Smooth muscle cell of the brain vasculature (primary cell): ENCODE results near the gene SLC6A16.
"Not testable (repeated sequence)": the region's sequence is repeated elsewhere in the genome, so short reads cannot be mapped to it uniquely, and the experiment has no call there.

Source experiments
- DNase-seq: peaks from one replicate; pipeline ENCODE4 v3.0.0-alpha.2; 2012; ENCODE audit warnings: low read depth, low spot score

SLC6A16 gene

DNA sequence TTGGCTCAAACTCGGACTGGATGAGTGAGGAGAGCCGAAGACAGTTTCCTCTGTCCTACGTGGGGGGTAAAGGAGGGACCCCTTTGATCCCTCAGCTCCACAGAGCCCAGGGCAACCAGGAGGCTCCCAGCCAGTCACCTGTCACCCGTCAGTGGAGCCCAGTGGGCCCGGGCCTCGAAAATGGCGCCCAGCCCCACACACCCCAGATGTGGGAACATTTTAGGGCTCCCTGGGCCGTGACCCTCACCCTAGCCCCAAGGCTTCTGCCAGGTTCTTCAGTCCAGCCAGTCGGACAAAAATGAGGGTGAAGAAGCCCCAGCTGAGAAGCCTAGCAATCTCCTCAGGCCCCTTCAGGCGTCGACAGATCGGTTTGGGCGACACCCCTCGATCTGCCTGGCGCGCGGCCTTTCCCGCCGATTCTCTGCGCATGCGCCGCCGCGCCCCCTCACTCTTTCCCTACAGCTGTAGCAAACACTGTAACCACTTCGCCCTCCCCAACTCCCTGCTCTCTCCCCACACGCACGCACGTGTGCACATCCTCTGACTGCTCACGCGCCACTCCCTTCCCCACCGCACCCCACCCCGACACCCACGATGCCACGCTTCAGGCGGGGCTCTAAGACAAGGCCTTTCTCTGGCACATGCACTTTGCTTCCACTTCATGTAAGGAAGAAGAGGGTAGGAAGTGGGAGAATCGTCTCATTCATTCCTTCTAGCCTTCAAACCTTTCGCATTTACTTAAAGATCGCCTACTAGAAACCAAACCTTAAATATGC is at the start of gene SLC6A16:
Gene SLC6A16, minus strand, starts transcription at position 391 of the 776 bp plus-strand sequence. CDS start 13,844 bp downstream, outside the sequence.
- no peak for DNase-seq

DNA sequence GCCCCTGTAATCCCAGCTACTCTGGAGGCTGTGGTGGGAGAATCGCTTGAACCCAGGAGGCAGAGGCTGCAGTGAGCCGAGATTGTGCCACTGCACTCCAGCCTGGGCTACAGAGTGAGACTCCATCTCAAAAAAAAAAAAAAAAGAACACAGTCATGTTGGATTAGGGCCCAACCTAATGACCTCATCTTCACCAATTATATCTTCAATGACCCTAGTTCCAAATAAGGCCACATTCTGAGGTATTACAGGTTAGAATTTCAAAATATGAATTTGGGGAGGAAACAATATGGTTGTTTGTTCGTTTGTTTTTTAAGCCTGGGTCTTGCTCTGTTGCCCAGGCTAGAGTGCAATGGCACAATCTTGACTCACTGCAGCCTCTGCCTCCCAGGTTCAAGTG is 48.2 kb upstream of the SLC6A16 start:
- not testable (repeated sequence) for DNase-seq

- DNase-seq = no peak
These were observed 46.2 kb upstream of the SLC6A16 start for GRCh38 chr19:49371184-49371583.

- no peak for DNase-seq
These were observed 43.8 kb upstream of the SLC6A16 start for GRCh38 chr19:49368711-49369358.

GRCh38 chr19:49366110-49366509 is 41.1 kb upstream of the SLC6A16 start:
- no peak for DNase-seq

DNA sequence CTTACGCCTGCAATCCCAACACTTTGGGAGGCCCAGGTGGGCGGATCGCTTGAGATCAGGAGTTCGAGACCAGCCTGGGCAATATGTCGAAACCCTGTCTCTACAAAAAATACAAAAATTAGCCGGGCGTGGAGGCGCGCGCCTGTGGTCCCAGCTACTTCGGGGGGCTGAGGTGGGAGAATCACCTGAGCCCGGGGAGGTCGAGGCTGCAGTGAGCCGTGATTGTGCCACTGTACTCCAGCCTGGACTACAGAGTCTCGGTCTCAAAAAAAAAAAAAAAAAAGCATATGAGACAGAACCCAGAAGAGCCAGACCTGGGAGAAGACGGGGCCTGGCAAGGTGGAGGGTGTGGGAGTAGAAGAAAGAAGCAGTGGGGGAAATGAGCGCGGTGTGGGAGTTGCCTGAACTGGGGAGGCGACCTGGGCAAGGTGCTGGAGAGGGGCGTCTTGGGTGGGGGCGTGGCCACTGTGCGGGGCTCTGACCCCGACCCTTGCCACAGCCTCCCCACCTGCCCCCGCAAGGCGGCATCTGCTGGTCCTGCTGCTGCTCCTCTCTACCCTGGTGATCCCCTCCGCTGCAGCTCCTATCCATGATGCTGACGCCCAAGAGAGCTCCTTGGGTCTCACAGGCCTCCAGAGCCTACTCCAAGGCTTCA is 39.2 kb upstream of the SLC6A16 start:
- DNase-seq = no peak

GRCh38 chr19:49363268-49364082 is 38.5 kb upstream of the SLC6A16 start, which contains the start of gene DKKL1:
Gene DKKL1 (plus strand): TSS chr19:49363877. CDS start chr19:49363999, 122 bp downstream.
- peak; percentile 98 for DNase-seq

DNA sequence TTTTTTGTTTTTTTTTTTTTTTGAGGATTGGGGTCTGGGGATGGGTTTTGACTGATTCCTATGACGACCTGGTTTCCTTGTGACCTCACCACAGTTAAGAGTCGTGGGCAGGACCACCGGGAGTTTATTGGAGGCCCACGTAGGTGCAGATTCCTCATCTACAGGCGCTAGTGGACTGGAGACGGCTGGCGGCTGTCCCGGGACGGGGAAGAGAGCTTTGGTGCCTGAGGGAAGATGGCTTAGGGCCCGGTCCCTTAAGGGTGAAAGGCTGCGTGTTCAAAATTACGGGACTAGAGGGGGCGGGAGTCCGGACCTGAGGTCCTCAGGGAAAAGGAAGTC is 37.9 kb upstream of the SLC6A16 start:
- DNase-seq = no peak

- no peak for DNase-seq
These were observed 37.3 kb upstream of the SLC6A16 start, which contains the start of gene TEAD2 for GRCh38 chr19:49362048-49362928. Gene TEAD2 (minus strand): TSS chr19:49362416. CDS start chr19:49360075, 2,341 bp downstream.

- peak; percentile 78 for DNase-seq
These were observed 36.6 kb upstream of the SLC6A16 start for GRCh38 chr19:49361438-49362047.

DNA sequence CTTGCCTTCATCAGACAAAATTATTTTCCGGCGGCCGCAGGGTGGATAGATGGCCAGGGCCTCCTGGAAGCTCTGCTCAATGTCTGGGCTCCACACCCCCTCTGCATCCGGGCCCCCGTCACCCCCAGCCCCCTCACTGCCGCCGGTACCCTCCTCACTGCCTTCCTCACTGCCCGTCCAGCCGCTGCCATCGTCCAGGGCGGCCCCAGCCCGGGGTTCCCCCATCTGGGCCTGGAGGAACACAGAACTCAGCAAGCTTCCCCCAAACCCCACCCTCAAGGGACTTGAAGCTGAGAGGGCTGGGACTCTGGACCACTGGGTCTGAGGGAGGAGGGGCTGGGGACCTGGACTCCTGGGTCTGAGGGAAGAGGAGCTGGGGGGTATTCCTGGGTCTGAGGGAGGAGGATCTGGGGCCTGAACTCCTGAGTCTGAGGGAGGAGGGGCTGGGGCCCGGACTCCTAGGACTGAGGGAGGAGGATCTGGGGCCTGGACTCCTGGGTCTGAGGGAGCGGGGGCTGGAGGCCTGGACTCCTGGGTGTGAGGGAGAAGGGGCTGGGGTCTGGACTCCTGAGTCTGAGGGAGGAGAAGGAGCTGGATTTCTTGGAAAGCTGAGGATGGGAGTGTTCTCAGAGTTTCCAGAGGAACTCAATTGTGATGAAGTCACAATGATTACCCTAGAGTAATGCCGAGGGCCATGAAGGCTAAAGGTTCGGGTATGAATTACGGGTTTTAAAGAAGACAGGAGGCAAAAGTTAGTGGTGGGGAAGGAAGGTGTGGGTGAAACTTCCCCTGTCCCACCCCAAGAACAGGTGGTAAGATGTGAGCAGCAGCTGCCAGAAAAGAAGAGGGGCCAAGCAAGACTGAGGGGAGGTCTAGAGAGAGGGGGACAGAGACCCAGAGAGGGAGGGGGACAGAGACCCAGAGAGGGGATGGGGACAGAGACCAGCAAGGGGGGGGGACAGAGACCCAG is 35.1 kb upstream of the SLC6A16 start:
- DNase-seq = no peak

GRCh38 chr19:49357186-49357585 is 32.2 kb upstream of the SLC6A16 start:
- DNase-seq = no peak

GRCh38 chr19:49356382-49356781 is 31.4 kb upstream of the SLC6A16 start:
- no peak for DNase-seq

GRCh38 chr19:49355909-49356353 is 30.9 kb upstream of the SLC6A16 start:
- no peak for DNase-seq

DNA sequence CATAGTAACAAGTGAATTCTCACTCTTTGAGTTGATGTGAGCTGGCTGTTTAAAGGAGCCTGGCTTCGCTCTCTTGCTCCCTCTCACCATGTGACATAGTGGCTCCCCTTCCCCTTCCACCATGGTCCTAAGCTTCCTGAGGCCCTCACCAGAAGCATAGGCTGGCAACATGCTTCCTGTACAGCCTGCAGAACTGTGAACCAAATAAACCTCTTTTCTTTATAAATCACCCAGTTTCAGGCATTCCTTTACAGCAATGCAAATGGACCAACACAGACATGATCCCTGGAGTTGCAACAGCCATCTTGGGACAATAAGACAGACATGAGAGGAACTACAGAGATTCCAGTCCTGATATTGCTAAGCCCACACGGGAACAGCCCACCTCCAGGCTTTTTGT is 24.6 kb upstream of the SLC6A16 start:
- no peak for DNase-seq

GRCh38 chr19:49348305-49349189 is 23.6 kb upstream of the SLC6A16 start:
- no peak for DNase-seq

GRCh38 chr19:49347835-49348234 is 22.8 kb upstream of the SLC6A16 start:
- no peak for DNase-seq

GRCh38 chr19:49347191-49347590 is 22.2 kb upstream of the SLC6A16 start:
- DNase-seq = no peak
